Measurements from ENCODE around the gene IL2RA. TPM values are rescaled to one million over a fixed set of nuclear protein-coding genes. Genes with fewer than 3 reads are reported as not detected.

The IL2RA gene
- polyA plus RNA-seq, 1 experiment: not detected

- no peak for DNase-seq (ENCODE audit: low read depth)
- ChIA-PET POLR2A (no interaction called here), CTCF (interaction anchor here (1.0 to 2.4 kb wide), 2 partner anchors 12 to 20 kb away, joined by 3 to 6 read pairs; no protein-coding TSS in a partner anchor)
- no peak for TF ChIP-seq CTCF (IDR thresholded peaks at IDR 0.05; ENCODE audit: insufficient read depth, low read depth, low read length)
- Histone ChIP-seq H3K4me3 (ENCODE audit: low read depth, low read length) (no peak overlapping the region), H3K36me3 (ENCODE audit: control insufficient read depth, insufficient read depth, low read length) (no peaks in the 10 kb centered on the region), H3K27me3 (ENCODE audit: control insufficient read depth, insufficient read depth, low read length) (peaks cover 4% of the 10 kb centered on the region)
These were observed 31.9 kb downstream of the IL2RA start for GRCh38 chr10:6030217-6030616.

- POLR2A ChIA-PET: no interaction called here
- no peaks in the 10 kb centered on the region for H3K36me3 ChIP-seq (ENCODE audit: control insufficient read depth, insufficient read depth, low read length)
- peaks cover 4% of the 10 kb centered on the region for H3K27me3 ChIP-seq (ENCODE audit: control insufficient read depth, insufficient read depth, low read length)
- CTCF ChIA-PET: interaction anchor here (0.8 to 1.2 kb wide), 2 partner anchors 14 kb away, joined by 4 to 5 read pairs; no protein-coding TSS in a partner anchor
- no peak for DNase-seq (ENCODE audit: low read depth)
- no peak for TF ChIP-seq CTCF (IDR thresholded peaks at IDR 0.05; ENCODE audit: insufficient read depth, low read depth, low read length)
- no peak overlapping the region for H3K4me3 ChIP-seq (ENCODE audit: low read depth, low read length)
These were observed 34.2 kb downstream of the IL2RA start for GRCh38 chr10:6027929-6028328.

- CTCF ChIA-PET: interaction anchor here (0.7 kb wide), 1 partner anchor 970 kb away, joined by 3 read pairs; no protein-coding TSS in a partner anchor
- peaks cover 4% of the 10 kb centered on the region for H3K27me3 ChIP-seq (ENCODE audit: control insufficient read depth, insufficient read depth, low read length)
- DNase-seq (ENCODE audit: low read depth): no peak
- POLR2A ChIA-PET: no interaction called here
- no peaks in the 10 kb centered on the region for H3K36me3 ChIP-seq (ENCODE audit: control insufficient read depth, insufficient read depth, low read length)
- no peak overlapping the region for H3K4me3 ChIP-seq (ENCODE audit: low read depth, low read length)
- TF ChIP-seq CTCF (IDR thresholded peaks at IDR 0.05; ENCODE audit: insufficient read depth, low read depth, low read length): no peak
These were observed 36.4 kb downstream of the IL2RA start for GRCh38 chr10:6025683-6026255.

GRCh38 chr10:6024334-6024682 lies 37.9 kb downstream of the IL2RA start:
- CTCF ChIA-PET: interaction anchor here (2.4 kb wide), 1 partner anchor 10 kb away, joined by 14 read pairs; no protein-coding TSS in a partner anchor
- no peak for TF ChIP-seq CTCF (IDR thresholded peaks at IDR 0.05; ENCODE audit: insufficient read depth, low read depth, low read length)
- DNase-seq (ENCODE audit: low read depth): no peak
- POLR2A ChIA-PET: no interaction called here
- H3K27me3 ChIP-seq (ENCODE audit: control insufficient read depth, insufficient read depth, low read length): peaks cover 4% of the 10 kb centered on the region
- H3K4me3 ChIP-seq (ENCODE audit: low read depth, low read length): no peak overlapping the region
- no peaks in the 10 kb centered on the region for H3K36me3 ChIP-seq (ENCODE audit: control insufficient read depth, insufficient read depth, low read length)

GRCh38 chr10:6023661-6024333 lies 38.4 kb downstream of the IL2RA start:
- Histone ChIP-seq H3K27me3 (ENCODE audit: control insufficient read depth, insufficient read depth, low read length) (peaks cover 4% of the 10 kb centered on the region), H3K36me3 (ENCODE audit: control insufficient read depth, insufficient read depth, low read length) (no peaks in the 10 kb centered on the region), H3K4me3 (ENCODE audit: low read depth, low read length) (no peak overlapping the region)
- TF ChIP-seq CTCF (IDR thresholded peaks at IDR 0.05; ENCODE audit: insufficient read depth, low read depth, low read length): no peak
- CTCF ChIA-PET: interaction anchor here (0.8 to 2.4 kb wide), 4 partner anchors 10 to 360 kb away, joined by 3 to 14 read pairs (median 6); no protein-coding TSS in a partner anchor
- peak; percentile 81 for DNase-seq (ENCODE audit: low read depth)
- POLR2A ChIA-PET: no interaction called here

All from BJ (cell line).